IMR-90 (cell line): ENCODE measurements around the gene METTL24.

Source experiments
- MAZ ChIP-seq: IDR thresholded peaks from 2 replicates; pipeline ENCODE4 v1.6.1; 2012; ENCODE audit warnings: low read depth, mild to moderate bottlenecking, low read length, improper control_type of control experiment, moderate library complexity, borderline replicate concordance
- SMC3 ChIP-seq: fragments of 150-350 bp; IDR thresholded peaks from 2 replicates; pipeline ENCODE4 v1.6.1; 2016; ENCODE audit warnings: low read depth, mild to moderate bottlenecking, antibody characterized with exemption, low read length, moderate library complexity

DNA sequence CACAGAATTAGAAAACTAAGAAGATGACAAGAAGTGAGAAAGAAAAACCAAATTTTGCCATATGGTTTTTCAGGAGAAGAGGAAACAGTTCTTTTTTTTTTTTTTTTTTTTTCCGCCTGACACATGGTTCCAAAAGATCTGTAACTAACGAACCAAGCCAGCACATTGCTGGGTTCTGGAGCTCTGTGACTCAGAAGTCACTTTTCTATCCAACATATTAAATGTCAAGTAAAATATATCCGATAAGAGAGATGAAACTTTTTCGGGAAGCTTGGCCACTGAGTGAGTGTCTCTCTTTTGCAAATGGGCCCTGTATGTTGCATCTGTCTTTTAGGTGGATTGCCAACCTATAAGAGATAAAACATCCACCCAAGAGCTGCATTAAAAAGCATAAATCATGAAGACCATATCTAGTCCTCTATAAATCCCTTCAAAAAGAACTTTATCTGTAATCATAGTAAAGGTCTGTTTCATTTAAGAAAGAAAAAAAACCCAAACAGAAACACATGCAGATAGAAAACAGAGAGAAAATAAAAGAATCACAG is 4.6 kb downstream of the METTL24 start:
- TF ChIP-seq SMC3 (no peak), MAZ (no peak)
